ENCODE data around the gene WARS2. TPM values are rescaled to one million over a fixed set of nuclear protein-coding genes. Genes with fewer than 3 reads are reported as not detected.

The WARS2 gene
- polyA plus RNA-seq, 1 experiment, result 12.6 TPM

DNA sequence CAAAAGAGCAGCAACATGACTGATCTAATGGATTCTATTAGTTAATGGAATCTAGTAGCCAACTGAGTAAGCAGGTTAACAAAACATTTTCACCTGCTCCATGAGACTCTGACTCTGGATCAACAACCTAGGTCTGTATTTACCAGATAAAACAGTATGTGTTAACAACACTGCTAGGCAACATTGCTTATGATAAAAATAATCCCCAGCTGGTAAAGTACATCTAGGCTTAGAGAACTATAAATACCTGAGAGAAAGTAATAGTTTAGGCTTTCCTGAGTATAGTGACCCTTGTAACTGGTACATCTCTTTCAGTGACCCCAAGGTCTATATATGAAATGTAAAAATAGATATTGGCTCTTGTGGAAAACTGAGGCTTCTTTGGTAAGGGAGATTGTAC lies 78.8 kb downstream of the WARS2 start:
- TF ChIP-seq, protein P1, sequence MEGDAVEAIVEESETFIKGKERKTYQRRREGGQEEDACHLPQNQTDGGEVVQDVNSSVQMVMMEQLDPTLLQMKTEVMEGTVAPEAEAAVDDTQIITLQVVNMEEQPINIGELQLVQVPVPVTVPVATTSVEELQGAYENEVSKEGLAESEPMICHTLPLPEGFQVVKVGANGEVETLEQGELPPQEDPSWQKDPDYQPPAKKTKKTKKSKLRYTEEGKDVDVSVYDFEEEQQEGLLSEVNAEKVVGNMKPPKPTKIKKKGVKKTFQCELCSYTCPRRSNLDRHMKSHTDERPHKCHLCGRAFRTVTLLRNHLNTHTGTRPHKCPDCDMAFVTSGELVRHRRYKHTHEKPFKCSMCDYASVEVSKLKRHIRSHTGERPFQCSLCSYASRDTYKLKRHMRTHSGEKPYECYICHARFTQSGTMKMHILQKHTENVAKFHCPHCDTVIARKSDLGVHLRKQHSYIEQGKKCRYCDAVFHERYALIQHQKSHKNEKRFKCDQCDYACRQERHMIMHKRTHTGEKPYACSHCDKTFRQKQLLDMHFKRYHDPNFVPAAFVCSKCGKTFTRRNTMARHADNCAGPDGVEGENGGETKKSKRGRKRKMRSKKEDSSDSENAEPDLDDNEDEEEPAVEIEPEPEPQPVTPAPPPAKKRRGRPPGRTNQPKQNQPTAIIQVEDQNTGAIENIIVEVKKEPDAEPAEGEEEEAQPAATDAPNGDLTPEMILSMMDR (IDR thresholded peaks at IDR 0.05; ENCODE audit: low read depth, low read length), result no peak
- CTCF ChIA-PET, result no interaction called here
- Histone ChIP-seq H3K9me3 (ENCODE audit: control insufficient read depth, insufficient read depth, low read length) (no peaks in the 10 kb centered on the region), H3K27me3 (ENCODE audit: control insufficient read depth, insufficient read depth, low read length) (no peaks in the 10 kb centered on the region), H3K4me3 (ENCODE audit: low read depth, low read length) (no peak overlapping the region), H3K27ac (ENCODE audit: low read depth, low read length) (no peak overlapping the region)
- POLR2A ChIA-PET, result no interaction called here
- DNase-seq (ENCODE audit: low read depth, low spot score), result no peak

DNA sequence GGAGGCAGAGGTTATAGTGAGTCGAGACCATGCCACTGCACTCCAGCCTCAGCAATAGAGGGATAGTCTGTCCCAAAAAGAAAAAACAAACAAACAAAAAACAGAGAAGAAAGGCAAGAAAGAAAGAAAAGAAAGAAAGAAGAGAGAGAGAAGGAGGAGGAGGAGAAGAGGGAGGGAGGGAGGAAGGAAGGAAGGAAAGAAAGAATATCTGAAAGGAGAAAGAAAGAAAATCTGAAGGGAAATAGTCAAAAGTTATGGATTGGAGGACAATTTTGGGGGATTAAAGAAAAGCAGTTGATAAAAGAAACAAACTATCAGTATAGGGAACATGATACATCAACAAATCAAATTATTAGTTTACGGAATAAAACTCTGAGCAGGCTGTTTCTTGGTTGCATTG lies 84.9 kb downstream of the WARS2 start:
- no peak overlapping the region for H3K4me3 ChIP-seq (ENCODE audit: low read depth, low read length)
- TF ChIP-seq, protein P1 (IDR thresholded peaks at IDR 0.05; ENCODE audit: low read depth, low read length), result no peak
- ChIA-PET POLR2A (no interaction called here), CTCF (no interaction called here)
- no peak for DNase-seq (ENCODE audit: low read depth, low spot score)
- no peaks in the 10 kb centered on the region for H3K9me3 ChIP-seq (ENCODE audit: control insufficient read depth, insufficient read depth, low read length)
- no peaks in the 10 kb centered on the region for H3K27me3 ChIP-seq (ENCODE audit: control insufficient read depth, insufficient read depth, low read length)
- H3K27ac ChIP-seq (ENCODE audit: low read depth, low read length), result no peak overlapping the region

DNA sequence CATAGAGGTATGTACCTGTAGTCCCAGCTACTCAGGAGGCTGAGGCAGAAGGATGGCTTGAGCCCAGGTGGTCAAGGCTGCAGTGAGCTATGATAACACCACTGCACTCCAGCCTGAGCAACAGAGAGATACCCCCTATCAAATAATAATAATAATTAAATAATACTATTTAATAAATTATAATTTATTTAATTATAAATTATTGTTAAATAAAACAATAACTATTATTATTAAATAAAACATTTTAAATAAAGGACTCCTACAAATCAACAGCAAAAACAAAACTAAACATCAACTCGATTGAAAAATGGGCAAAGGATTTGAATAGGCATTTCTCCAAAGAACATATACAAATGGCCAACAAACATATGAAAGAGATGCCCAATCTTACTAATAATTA lies 86.5 kb downstream of the WARS2 start:
- Histone ChIP-seq H3K27ac (ENCODE audit: low read depth, low read length) (no peak overlapping the region), H3K9me3 (ENCODE audit: control insufficient read depth, insufficient read depth, low read length) (no peaks in the 10 kb centered on the region; the same call in 1 of the 2 replicates), H3K4me3 (ENCODE audit: low read depth, low read length) (no peak overlapping the region), H3K27me3 (ENCODE audit: control insufficient read depth, insufficient read depth, low read length) (no peaks in the 10 kb centered on the region)
- no peak for DNase-seq (ENCODE audit: low read depth, low spot score)
- TF ChIP-seq, protein P1 (IDR thresholded peaks at IDR 0.05; ENCODE audit: low read depth, low read length), result no peak
- ChIA-PET POLR2A (no interaction called here), CTCF (no interaction called here)

DNA sequence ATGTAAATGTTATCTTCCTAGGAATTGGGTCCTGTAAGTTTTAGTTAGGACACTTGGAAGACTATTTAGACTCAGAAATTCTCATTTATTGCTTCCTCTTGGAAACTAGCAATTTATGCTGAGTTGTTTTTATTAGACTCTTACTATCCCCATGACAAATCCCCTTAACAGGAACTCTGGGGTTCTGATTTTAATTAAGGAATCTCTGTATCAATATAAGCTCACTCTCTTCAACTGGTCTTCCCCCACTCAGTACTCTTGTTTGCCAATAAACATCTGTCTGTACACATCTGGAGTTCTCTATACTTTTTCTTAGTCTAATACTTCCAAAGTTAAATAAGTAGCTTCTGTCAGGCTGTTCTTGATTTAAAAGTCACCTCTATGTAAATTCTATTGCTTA lies 88.2 kb downstream of the WARS2 start:
- H3K9me3 ChIP-seq (ENCODE audit: control insufficient read depth, insufficient read depth, low read length), result no peaks in the 10 kb centered on the region; the same call in 1 of the 2 replicates
- ChIA-PET CTCF (no interaction called here), POLR2A (no interaction called here)
- no peaks in the 10 kb centered on the region for H3K27me3 ChIP-seq (ENCODE audit: control insufficient read depth, insufficient read depth, low read length)
- no peak overlapping the region for H3K27ac ChIP-seq (ENCODE audit: low read depth, low read length)
- TF ChIP-seq, protein P1 (IDR thresholded peaks at IDR 0.05; ENCODE audit: low read depth, low read length), result no peak
- no peak for DNase-seq (ENCODE audit: low read depth, low spot score)
- no peak overlapping the region for H3K4me3 ChIP-seq (ENCODE audit: low read depth, low read length)

DNA sequence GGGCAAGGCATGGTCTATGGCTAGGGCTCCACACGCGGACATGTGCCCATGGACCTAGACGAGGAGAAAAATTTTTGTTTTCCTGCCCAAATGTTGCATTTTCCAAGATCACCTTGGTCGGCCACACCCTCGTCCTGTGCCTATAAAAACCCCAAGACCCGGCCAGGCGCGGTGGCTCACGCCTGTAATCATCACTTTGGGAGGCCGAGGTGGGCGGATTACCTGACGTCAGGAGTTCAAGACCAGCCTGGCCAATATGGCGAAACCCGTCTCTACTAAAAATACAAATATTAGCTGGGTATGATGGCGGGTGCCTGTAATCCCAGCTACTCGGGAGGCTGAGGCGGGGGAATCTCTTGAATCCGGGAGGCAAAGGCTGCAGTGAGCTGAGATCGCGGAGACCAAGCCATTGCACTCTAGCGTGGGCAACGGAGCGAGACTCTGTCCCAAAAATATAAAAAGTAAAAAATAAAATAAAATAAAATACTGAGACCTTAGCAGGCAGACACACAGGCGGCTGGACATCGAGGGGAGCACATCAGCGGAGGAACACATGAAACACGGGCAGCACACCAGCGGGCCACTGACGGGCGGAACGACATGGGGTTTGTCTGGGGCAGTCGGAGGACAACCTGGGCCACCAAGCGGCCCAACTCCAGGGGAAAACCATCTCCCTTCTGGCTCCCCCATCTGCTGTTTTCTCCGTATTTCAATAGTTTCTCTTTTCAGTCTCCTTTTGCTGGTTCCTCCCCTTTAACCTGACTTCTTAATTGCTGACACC lies 91.6 kb downstream of the WARS2 start:
- H3K27ac ChIP-seq (ENCODE audit: low read depth, low read length), result no peak overlapping the region
- no peak overlapping the region for H3K4me3 ChIP-seq (ENCODE audit: low read depth, low read length)
- POLR2A ChIA-PET, result no interaction called here
- CTCF ChIA-PET, result no interaction called here
- TF ChIP-seq, protein P1 (IDR thresholded peaks at IDR 0.05; ENCODE audit: low read depth, low read length), result no peak
- no peak for DNase-seq (ENCODE audit: low read depth, low spot score)
- no peaks in the 10 kb centered on the region for H3K27me3 ChIP-seq (ENCODE audit: control insufficient read depth, insufficient read depth, low read length)
- no peaks in the 10 kb centered on the region; the same call in 1 of the 2 replicates for H3K9me3 ChIP-seq (ENCODE audit: control insufficient read depth, insufficient read depth, low read length)

Data from AG04450 (cell line).